ENCODE data around the gene DZIP3.

DZIP3 gene

GRCh38 chr3:108589081-108589997 lies at the start of gene DZIP3, which contains the start of gene CIP2A:
Gene DZIP3 (plus strand): TSS chr3:108589722. CDS start chr3:108605407, 15,685 bp downstream.
Gene CIP2A (minus strand): TSS chr3:108589438. CDS start chr3:108589375, 63 bp downstream.
- peak; percentile 54 to 81 (median 65) for DNase-seq (ENCODE audit: low read depth in 4 of 4, low spot score in 1 of 4)

- no peak for DNase-seq (ENCODE audit: low read depth in 4 of 4, low spot score in 1 of 4)
Observed at GRCh38 chr3:108546247-108546646, 43.3 kb upstream of the DZIP3 start.

GRCh38 chr3:108546692-108547091 lies 42.8 kb upstream of the DZIP3 start:
- no peak for DNase-seq (ENCODE audit: low read depth in 4 of 4, low spot score in 1 of 4)

- DNase-seq (ENCODE audit: low read depth in 4 of 4, low spot score in 1 of 4), result no peak
Observed at GRCh38 chr3:108548304-108548703, 41.2 kb upstream of the DZIP3 start.

- DNase-seq (ENCODE audit: low read depth in 4 of 4, low spot score in 1 of 4), result no peak
Observed at GRCh38 chr3:108548886-108549285, 40.6 kb upstream of the DZIP3 start.

- DNase-seq (ENCODE audit: low read depth in 4 of 4, low spot score in 1 of 4), result no peak
Observed at GRCh38 chr3:108552267-108553159, 37.0 kb upstream of the DZIP3 start.

- DNase-seq (ENCODE audit: low read depth in 4 of 4, low spot score in 1 of 4), result no peak
Observed at GRCh38 chr3:108554229-108554628, 35.3 kb upstream of the DZIP3 start.

- no peak for DNase-seq (ENCODE audit: low read depth in 4 of 4, low spot score in 1 of 4)
Observed at GRCh38 chr3:108554913-108555571, 34.5 kb upstream of the DZIP3 start.

- DNase-seq (ENCODE audit: low read depth in 4 of 4, low spot score in 1 of 4), result no peak
Observed at GRCh38 chr3:108555966-108556581, 33.4 kb upstream of the DZIP3 start.

- no peak for DNase-seq (ENCODE audit: low read depth in 4 of 4, low spot score in 1 of 4)
Observed at GRCh38 chr3:108562565-108562964, 27.0 kb upstream of the DZIP3 start.

GRCh38 chr3:108564564-108564963 lies 25.0 kb upstream of the DZIP3 start:
- DNase-seq (ENCODE audit: low read depth in 4 of 4, low spot score in 1 of 4), result no peak

GRCh38 chr3:108565506-108565905 lies 24.0 kb upstream of the DZIP3 start:
- DNase-seq (ENCODE audit: low read depth in 4 of 4, low spot score in 1 of 4), result no peak

GRCh38 chr3:108566599-108566998 lies 22.9 kb upstream of the DZIP3 start:
- DNase-seq (ENCODE audit: low read depth in 4 of 4, low spot score in 1 of 4), result no peak

- no peak for DNase-seq (ENCODE audit: low read depth in 4 of 4, low spot score in 1 of 4)
Observed at GRCh38 chr3:108569336-108569735, 20.2 kb upstream of the DZIP3 start.

- DNase-seq (ENCODE audit: low read depth in 4 of 4, low spot score in 1 of 4), result no peak
Observed at GRCh38 chr3:108578064-108578463, 11.5 kb upstream of the DZIP3 start.

- no peak for DNase-seq (ENCODE audit: low read depth in 4 of 4, low spot score in 1 of 4)
Observed at GRCh38 chr3:108588601-108589000, 921 bp upstream of the DZIP3 start.

GRCh38 chr3:108589998-108590323 lies 439 bp downstream of the DZIP3 start:
- no peak for DNase-seq (ENCODE audit: low read depth in 4 of 4, low spot score in 1 of 4)

GRCh38 chr3:108590460-108590859 lies 938 bp downstream of the DZIP3 start:
- DNase-seq (ENCODE audit: low read depth in 4 of 4, low spot score in 1 of 4), result no peak

- DNase-seq (ENCODE audit: low read depth in 4 of 4, low spot score in 1 of 4), result no peak
Observed at GRCh38 chr3:108595321-108595720, 5.8 kb downstream of the DZIP3 start.

- no peak for DNase-seq (ENCODE audit: low read depth in 4 of 4, low spot score in 1 of 4)
Observed at GRCh38 chr3:108598375-108598774, 8.9 kb downstream of the DZIP3 start.

All from stimulated activated CD4-positive, alpha-beta T cell treated with anti-CD3 and anti-CD28 coated beads, Interleukin-1b, Interleukin-23, amount 100 ng/mL, for 24 hours (primary cell).